ENCODE measurements around the gene METTL4.

Gene METTL4, protein sequence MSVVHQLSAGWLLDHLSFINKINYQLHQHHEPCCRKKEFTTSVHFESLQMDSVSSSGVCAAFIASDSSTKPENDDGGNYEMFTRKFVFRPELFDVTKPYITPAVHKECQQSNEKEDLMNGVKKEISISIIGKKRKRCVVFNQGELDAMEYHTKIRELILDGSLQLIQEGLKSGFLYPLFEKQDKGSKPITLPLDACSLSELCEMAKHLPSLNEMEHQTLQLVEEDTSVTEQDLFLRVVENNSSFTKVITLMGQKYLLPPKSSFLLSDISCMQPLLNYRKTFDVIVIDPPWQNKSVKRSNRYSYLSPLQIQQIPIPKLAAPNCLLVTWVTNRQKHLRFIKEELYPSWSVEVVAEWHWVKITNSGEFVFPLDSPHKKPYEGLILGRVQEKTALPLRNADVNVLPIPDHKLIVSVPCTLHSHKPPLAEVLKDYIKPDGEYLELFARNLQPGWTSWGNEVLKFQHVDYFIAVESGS

DNA sequence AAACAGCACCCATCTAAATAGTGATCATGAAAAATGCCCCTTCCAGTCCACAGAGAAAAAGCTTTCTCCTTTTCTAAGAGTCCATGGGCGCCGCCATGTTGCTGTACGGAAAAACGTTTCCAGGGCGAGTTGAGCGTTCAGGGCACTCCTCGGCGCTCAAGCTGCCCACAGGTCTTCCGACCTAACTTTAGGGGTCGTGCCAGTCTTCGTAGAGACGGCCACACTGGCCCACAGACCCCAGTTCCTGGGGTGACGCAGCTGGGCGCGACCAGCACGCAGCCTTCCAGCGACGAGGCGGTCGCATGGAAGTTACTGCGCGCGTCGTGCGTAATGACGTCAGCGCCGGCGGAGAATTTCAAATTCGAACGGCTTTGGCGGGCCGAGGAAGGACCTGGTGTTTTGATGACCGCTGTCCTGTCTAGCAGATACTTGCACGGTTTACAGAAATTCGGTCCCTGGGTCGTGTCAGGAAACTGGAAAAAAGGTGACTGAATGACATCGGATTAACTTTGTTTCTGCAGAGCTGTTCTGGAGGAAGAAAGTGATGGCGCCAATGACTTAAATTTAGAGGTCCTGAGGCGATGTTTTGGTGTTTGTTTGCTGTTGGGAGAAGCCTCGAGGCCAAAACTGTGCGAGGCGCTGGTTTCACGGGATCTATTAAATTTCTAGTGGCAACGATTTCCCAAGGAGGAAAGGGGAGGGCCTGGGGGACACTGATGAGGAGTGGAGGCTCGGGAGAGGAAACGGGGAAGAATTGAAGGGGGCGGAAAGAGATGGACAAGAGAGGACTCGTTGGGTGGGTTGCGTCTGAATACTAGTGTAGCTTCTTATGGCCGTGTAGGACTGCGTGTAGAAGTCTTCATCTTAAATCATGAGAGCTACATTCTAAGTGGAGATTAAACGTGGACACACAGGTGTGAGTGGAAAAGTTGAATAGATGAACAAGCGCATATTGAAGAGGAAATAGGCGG is at the start of gene METTL4, which contains the start of gene NDC80:
Gene METTL4 (minus strand): TSS at position 306 of the 971 bp plus-strand sequence. CDS start 4,289 bp downstream, outside the sequence.
Gene NDC80 (plus strand): TSS at position 358 of the 971 bp plus-strand sequence. CDS start 1,429 bp downstream, outside the sequence.
- peak; percentile 82 for DNase-seq (ENCODE audit: low spot score)
- in situ Hi-C loops (cut with MboI; ENCODE audit: low pct_unique_long_range_greater_than_20kb, low sequenced_read_pairs, unreplicated experiment) = no loop called here
- TF ChIP-seq, protein P1, sequence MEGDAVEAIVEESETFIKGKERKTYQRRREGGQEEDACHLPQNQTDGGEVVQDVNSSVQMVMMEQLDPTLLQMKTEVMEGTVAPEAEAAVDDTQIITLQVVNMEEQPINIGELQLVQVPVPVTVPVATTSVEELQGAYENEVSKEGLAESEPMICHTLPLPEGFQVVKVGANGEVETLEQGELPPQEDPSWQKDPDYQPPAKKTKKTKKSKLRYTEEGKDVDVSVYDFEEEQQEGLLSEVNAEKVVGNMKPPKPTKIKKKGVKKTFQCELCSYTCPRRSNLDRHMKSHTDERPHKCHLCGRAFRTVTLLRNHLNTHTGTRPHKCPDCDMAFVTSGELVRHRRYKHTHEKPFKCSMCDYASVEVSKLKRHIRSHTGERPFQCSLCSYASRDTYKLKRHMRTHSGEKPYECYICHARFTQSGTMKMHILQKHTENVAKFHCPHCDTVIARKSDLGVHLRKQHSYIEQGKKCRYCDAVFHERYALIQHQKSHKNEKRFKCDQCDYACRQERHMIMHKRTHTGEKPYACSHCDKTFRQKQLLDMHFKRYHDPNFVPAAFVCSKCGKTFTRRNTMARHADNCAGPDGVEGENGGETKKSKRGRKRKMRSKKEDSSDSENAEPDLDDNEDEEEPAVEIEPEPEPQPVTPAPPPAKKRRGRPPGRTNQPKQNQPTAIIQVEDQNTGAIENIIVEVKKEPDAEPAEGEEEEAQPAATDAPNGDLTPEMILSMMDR (IDR thresholded peaks at IDR 0.05; ENCODE audit: extremely low read depth, insufficient read depth, missing control alignments) = no peak

DNA sequence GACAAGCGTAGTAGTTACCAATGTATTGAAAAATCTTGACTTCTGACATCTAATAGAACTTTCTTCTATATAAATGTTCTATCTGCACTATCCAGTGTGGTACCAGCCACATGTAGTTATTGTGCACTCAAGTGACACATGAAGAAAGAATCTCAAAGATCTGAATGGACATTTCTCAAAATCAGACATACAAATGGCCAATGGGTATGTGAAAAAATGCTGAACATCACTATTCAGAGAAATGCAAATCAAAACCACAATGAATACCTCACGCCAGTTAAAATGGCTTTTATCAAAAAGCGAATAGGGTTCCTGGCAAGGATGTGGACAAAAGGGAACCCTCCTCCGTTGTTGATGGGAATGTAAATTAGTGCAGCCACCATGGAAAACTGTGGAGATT is 46.7 kb upstream of the METTL4 start:
- TF ChIP-seq, protein P1 (IDR thresholded peaks at IDR 0.05; ENCODE audit: extremely low read depth, insufficient read depth, missing control alignments) = no peak
- no peak for DNase-seq (ENCODE audit: low spot score)
- in situ Hi-C loops (cut with MboI; ENCODE audit: low pct_unique_long_range_greater_than_20kb, low sequenced_read_pairs, unreplicated experiment) = no loop called here

DNA sequence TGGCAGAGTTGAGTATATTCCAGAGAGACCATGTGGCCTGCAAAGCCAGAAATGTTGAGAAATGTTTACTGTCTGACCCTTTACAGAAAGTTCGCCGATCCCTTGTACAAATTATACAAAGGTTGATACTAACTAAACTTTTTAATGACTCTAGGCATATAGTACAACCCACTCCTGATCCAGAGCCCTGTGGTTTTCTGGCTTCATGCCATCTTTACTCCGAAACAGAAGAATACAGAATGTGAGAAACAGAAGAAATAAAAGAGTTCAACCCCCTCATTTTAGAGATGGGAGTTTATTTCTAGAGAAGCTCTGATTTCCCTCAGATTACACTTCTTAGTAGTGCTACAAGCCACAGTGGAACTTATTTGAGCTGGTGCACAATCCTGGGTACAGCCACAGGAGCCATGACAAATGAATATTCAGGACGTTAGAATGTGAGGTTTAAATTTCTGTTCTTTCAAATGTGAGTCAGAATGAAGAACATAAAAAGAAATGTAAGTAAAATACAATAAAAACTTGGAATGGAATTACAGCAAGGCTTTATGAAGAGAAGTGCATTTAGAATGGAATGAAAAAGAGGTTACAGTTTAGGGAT is 46.2 kb upstream of the METTL4 start:
- in situ Hi-C loops (cut with MboI; ENCODE audit: low pct_unique_long_range_greater_than_20kb, low sequenced_read_pairs, unreplicated experiment) = no loop called here
- no peak for DNase-seq (ENCODE audit: low spot score)
- TF ChIP-seq, protein P1 (IDR thresholded peaks at IDR 0.05; ENCODE audit: extremely low read depth, insufficient read depth, missing control alignments) = no peak

DNA sequence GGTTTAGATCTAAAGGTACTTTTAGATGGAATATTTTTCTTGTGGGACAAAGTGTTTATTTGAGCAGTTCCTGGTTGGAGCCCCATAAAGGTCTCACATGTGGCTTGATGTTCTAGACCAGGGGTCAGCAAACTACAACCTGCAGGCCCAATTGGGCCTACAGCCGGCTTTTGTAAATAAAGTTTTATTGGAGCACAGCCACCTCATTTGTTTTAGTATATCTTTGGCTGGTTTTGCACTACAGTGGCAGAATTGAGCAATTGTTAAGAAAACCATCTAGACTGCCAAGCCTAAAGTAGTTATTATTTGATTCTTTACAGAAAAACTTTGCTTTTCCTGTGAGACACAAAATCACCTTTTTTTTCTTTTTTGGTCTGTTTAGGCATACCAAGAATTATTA is 41.7 kb upstream of the METTL4 start:
- no peak for DNase-seq (ENCODE audit: low spot score)
- TF ChIP-seq, protein P1 (IDR thresholded peaks at IDR 0.05; ENCODE audit: extremely low read depth, insufficient read depth, missing control alignments) = no peak
- in situ Hi-C loops (cut with MboI; ENCODE audit: low pct_unique_long_range_greater_than_20kb, low sequenced_read_pairs, unreplicated experiment) = no loop called here

DNA sequence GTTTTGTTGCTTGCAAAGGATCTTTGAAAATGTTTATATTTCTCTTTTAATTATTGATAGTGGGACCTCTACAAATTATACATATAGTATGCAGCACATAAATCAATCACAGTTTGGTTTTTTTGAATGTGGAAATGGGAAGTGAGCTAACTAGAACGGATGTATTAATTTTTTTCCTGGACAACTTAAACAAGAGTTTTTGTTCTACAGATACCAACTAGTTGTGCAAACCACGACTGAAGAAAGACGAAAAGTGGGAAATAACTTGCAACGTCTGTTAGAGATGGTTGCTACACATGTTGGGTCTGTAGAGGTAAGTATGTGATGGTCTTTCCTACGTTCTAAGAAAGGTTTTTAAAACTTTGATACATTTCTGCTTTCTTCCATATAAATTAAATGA is 39.2 kb upstream of the METTL4 start:
- in situ Hi-C loops (cut with MboI; ENCODE audit: low pct_unique_long_range_greater_than_20kb, low sequenced_read_pairs, unreplicated experiment) = no loop called here
- no peak for DNase-seq (ENCODE audit: low spot score)
- TF ChIP-seq, protein P1 (IDR thresholded peaks at IDR 0.05; ENCODE audit: extremely low read depth, insufficient read depth, missing control alignments) = no peak

DNA sequence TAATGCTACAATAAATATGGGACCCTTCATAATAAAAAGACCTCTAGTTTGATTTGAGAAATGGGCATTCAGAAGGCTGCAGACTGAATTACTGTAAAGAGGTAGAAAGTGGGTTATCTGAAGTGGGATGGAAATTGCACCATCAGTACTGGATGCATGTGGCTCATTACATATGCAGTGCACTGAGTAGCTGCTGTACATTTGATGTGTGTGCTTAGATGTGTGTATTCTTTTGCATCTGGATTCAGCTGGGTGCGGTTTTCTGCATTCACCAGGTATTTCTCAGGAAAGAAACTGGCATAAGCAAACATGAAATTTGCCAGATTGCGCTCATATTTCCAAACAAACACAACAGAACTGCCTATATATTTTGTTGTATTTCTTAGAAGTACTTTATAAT is 38.3 kb upstream of the METTL4 start:
- TF ChIP-seq, protein P1 (IDR thresholded peaks at IDR 0.05; ENCODE audit: extremely low read depth, insufficient read depth, missing control alignments) = no peak
- DNase-seq (ENCODE audit: low spot score) = no peak
- in situ Hi-C loops (cut with MboI; ENCODE audit: low pct_unique_long_range_greater_than_20kb, low sequenced_read_pairs, unreplicated experiment) = no loop called here

Measured in GM13977 (cell line).